GM19240 (cell line): Measurements from ENCODE around the gene VPS33A.

ENCODE experiments used
- DNase-seq: peaks from one replicate; pipeline ENCODE4 v3.0.0; 2011; ENCODE audit warnings: low spot score; ENCODE audit not compliant: insufficient read length

VPS33A gene

DNA sequence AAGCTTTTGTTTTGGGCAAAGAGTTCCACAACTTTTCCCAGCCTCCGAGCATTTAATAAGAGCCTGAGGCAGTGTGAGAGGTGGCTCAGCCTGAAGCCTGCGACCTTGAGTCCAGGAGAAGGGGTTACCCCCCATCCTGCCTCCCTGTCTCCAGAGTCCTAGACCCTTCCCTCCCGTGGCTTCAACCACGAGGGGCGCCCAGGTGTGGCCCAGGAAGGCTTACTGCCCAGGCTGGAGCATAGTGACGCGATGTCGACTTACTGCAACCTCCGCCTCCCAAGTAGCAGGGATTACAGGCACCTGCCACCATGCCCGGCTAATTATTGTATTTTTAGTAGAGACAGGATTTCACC, 82.7 kb downstream of the VPS33A start:
- no peak for DNase-seq

DNA sequence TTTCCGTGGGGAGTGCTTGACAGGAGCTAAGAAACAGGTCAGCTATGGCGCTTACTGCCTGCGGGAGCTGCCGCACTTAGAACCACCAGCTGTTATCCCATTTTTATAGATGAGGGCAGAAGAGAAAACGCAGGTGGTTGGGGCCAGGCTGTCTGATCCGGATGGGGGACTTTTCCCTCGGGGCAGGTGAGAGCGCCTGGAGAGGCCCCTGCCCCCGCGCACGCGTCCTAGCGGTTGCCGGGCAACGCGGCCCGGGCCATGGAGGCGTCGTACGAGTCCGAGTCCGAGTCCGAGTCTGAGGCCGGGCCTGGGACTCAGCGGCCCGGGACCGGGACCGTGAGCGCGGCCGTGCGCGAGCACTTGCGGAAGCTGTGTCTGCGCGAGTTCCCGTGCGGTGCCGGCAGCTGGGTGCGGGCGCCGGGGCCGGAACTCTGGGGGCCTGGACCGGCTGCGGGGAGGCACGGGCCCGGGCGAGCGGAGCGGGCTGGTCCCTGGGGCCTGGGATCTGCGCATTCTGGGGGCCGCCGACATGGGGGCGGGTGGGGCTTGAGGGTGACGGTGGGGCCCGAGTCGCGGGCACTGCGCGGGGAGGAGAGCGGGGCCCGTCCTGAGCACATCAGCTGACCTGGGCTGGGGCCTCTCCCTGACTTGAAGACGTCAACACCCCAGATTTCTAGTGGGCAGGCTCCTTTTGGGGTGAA, 83.3 kb downstream of the VPS33A start, which contains the start of gene LRRC43:
TSS of gene LRRC43 (plus strand) at position 237 of the 701 bp plus-strand sequence. CDS start at position 259, 22 bp downstream.
- DNase-seq: no peak
